NCI-H82 treated with DMSO at 0.1 percent for 48 hours (cell line): ENCODE results near the gene ULK1.
"Not testable (repeated sequence)": the region's sequence is repeated elsewhere in the genome, so short reads cannot be mapped to it uniquely, and the experiment has no call there.

Experiments used
- DNase-seq: peaks from one replicate; lab custom pipeline; 2025; ENCODE audit not compliant: unreplicated experiment; lab: John Stamatoyannopoulos, UW

ULK1 gene

DNA sequence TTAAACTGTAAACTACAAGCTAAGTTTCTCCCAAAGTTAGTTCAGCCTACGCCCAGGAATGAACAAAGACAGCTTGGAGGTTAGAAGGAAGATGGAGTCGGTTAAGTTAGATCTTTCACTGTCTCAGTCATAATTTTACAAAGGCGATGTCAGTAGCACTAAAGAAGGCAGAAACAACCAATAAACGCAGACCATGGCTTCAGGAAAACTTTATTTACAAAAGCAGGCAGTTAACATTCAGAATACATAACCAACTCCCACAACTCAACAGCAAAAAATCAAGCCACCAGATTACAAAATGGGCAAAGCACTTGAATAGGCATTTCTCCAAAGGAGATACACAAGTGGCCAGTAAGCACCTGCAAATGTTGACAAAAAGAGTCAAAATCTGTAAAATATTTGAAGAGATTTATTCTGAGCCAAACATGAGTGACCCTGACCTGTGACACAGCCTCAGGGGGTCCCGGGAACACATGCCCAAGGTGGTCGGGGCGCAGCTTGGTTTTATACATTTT lies 8.8 kb upstream of the ULK1 start:
- DNase-seq, result no peak

DNA sequence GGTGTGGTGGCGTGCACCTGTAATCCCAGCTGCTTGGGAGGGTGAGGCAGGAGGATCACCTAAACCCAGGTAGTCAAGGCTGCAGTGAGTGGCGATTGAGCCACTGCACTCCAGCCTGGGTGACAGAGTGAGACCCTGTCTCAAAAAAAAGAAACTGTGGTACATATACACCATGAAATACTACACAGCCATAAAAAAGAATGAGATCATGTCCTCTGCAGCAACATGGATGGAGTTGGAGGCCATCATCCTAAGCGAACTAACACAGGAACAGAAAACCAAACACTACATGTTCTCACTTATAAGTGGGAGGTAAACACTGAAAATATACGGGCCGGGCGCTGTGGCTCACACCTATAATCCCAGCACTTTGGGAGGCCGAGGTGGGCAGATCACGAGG lies 2.7 kb upstream of the ULK1 start:
- DNase-seq, result not testable (repeated sequence)

DNA sequence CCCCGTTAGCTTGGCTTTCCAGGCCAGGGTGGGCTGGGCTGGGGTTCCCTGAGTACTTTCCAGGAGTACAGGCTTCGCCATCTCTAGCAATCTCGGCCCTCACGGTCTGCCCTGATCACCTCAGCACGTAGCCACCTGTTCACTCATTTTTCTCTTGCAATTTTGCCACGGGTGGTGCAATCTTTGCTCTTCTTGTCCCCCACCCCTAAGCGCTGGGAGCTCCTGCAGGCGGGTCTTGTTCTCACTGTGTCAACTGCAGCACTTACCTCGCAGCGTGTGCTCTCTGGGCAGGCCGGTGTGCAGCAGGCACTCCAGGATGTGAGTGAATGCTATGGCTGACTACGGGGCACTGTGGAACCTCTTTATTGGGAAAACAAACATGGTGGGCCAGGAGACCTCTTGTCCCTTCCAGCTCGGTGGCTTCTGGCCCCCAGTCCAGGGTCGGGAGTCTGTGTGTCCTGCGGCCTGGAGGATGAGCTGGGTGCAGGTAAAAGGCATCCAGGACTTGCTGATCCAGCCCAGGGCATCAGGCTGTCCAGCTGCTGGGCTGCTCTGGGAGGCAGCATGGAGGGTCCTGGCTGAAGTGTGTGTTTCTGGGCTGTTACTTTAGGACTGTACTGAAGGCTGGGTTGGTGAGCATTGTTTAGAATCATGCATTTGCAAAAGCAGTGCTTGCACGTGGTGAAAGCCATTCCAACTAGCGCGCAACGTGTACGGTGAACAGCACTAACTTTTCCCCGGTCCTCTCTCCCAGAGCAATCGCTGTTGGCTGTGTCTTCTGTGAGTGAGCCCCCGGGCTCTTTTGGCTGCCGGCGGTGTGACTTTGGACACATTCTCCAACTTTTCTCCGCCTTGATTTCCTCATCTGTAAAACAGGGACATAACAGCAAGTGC lies 1.5 kb upstream of the ULK1 start:
- DNase-seq, result no peak

DNA sequence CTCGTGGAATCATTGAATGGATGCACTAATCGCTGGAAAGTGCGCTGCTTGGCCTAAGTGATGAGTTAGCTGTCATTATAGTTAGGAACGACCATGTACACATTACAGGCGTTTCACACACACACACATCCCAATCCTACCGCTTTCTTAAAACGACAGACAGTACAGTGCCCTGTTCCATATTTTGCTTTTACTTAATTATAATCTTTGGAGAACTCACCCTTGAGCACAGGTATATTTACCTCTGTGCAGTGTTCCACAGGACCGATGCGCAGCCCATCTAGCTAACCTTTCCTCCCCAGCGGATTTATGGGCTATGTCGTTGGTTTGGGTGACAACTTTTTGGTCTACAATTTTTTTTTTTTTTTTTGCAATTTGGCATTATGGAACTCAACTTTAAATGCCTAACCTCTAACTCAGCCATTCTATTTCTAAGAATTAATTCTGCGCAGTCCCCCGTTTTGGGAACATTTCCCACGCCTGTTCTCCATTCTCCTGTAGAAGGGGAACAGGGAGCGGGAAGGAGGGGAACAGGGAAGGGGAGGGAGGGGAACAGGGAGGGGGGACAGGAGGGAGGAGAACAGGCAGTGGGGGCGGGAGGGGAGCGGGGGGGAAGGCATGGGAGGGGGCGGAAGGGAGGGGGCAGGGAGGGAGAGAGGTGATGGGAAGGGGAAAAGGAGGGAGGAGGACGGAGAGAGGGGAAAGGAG lies 663 bp upstream of the ULK1 start:
- DNase-seq, result no peak

DNA sequence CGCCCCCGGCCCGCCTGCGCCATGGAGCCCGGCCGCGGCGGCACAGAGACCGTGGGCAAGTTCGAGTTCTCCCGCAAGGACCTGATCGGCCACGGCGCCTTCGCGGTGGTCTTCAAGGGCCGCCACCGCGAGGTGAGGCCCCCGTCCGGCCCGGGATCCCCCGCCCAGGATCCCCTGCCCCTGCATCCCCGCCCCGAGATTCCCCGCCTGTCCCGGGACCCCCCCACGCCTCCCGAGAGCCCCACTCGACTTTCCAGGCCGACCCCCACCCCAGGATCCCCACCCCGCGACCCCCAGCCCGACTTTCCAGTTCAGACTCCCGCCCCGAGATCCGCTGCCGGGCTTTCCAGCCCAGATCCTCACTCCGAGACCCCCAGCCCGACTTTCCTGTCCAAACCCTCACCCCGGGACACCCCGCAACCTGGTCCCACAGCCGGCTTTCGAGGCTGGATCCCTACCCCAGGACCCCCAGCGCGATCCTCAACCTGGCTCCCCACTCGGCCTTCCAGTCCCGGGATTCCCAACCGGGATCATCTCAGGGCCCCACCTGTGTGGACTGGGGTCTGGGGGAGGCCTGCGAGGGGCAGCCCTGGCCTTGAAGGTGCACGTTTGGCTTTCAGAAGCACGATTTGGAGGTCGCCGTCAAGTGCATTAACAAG lies 688 bp downstream of the ULK1 start:
- DNase-seq, result no peak

DNA sequence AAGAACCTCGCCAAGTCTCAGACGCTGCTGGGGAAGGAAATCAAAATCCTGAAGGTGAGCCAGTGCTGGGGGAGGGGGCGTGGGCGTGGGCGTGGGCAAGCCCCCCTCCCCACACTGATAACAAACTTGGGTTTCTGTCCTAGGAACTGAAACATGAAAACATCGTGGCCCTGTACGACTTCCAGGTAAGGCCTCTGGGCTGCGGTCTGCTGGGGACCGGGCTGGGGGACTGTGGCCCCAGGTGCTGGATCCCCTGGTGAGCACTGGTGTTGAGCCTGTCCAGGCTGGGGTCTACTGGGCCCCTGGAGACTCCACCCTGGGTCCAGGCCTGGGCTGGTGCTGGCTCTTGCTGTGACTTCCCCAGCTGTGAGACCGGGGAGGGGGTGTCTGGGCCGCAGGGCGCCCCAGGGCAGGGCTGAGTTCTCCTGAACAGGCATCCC lies 1.2 kb downstream of the ULK1 start:
- DNase-seq, result no peak

DNA sequence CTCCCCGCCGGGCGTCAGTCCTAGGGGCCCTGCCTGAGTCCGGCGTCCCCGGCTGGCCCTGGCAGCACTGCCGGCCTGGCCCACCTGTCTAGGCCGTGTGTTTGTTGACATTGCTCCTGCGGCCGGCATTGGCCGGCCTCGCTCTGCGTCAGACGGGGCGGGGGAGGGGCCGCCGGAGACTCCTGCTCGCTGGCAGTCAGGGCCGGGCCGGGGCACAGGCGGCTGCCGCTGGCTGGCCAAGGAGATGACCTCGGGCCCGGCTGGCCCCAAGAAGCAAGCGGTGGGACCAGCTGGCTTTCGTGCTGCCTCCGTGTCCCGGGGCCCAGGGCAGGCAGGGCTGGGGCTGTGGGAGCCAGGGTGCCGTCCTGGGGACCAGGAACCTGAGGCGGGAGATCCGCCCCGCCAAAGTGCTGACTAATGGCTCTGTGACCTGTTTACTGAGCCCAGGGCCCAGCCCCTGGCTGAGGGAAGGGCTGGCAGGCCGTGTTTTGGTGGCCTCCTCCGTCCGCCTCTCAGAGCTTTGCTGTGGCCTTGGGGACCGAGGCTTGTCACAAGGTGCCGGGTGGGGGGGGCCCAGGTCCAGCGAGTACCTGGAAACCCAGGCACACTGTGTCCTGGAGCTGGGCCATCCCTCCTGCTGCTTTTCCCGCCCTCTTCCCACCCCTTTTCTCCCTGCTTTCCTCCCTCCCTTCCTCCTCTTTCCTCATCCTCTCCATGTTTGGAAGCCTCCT lies 1.8 kb downstream of the ULK1 start:
- peak; percentile 19 for DNase-seq

DNA sequence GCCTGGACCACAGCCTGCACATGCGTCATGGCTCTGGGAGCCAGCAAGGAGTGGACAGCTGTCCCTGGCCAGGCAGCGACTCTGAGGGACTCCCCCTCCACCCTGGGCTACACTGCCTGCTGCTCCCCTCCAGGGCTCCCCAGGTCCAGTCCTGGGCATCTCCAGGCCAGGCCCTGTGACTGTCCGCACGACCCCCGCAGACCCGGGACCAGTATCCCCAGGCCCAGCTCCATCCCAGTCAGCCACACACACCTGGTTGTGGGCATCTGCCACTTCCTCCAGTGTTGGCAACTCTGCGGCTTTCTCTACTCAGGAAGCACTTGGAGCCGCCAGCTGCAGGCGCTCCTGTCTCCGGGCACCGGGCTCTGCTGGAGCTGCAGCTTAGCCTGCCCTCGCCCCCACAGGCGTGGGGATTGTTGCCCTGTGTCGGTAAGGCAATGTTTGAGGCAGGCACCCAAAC lies 2.4 kb downstream of the ULK1 start:
- DNase-seq, result no peak

DNA sequence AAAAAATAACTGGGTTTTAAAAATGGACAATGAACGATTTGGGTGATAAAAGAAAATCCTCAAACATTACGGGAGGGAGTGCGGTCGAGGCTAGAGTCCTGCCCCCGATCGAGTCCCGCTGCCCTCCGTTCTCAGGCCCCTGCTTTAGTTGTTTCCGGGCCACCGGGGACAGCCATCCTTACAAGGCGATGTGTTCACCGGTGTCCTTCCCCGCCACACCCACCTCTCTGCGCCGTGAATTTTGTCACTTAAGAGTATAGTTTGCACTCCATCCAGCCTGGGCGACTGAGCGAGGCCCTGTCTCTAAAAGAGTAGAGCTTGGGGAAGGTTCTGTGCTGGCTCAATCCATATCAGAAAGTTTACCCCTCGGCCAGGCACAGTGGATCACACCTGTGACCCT lies 2.9 kb downstream of the ULK1 start:
- DNase-seq, result no peak

DNA sequence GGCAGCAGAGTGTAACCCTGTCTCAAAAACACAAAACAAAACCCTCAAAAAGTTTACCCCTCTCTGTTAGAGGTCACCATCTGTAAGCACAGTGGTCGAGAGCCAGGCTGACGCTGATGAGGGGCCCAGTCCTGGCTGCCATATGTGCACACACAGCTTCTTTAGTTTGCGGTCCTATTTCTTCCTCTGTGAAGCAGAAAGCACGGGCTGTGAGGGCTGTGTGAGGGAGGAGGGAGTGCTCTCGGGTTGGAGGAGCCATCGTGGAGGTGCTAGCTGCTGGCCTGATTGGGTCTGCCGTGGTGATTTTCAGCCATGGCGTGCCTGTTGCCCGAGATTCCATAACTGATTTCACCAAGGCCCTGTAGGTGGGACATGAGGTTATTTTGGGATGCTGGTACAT lies 3.5 kb downstream of the ULK1 start:
- no peak for DNase-seq

DNA sequence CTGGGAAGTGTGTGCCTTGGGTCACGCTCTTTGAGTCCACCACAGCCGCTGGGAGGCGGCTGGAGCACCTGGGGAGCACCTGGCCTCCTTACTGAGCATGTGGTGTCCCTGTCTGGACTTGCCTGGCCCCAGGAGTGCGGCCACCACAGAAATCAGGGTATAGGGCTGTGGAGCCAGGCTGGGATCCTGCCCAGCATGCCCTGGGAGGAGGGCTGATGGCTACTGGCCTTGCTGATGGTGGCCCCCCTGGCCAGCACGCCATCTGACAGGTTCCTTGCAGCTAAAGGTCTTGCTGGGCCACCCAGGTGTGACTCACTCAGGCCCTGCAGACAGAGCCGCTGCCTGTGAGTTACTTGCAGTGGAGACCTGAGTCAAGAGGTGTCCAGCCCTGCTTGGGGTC lies 6.0 kb downstream of the ULK1 start:
- no peak for DNase-seq

DNA sequence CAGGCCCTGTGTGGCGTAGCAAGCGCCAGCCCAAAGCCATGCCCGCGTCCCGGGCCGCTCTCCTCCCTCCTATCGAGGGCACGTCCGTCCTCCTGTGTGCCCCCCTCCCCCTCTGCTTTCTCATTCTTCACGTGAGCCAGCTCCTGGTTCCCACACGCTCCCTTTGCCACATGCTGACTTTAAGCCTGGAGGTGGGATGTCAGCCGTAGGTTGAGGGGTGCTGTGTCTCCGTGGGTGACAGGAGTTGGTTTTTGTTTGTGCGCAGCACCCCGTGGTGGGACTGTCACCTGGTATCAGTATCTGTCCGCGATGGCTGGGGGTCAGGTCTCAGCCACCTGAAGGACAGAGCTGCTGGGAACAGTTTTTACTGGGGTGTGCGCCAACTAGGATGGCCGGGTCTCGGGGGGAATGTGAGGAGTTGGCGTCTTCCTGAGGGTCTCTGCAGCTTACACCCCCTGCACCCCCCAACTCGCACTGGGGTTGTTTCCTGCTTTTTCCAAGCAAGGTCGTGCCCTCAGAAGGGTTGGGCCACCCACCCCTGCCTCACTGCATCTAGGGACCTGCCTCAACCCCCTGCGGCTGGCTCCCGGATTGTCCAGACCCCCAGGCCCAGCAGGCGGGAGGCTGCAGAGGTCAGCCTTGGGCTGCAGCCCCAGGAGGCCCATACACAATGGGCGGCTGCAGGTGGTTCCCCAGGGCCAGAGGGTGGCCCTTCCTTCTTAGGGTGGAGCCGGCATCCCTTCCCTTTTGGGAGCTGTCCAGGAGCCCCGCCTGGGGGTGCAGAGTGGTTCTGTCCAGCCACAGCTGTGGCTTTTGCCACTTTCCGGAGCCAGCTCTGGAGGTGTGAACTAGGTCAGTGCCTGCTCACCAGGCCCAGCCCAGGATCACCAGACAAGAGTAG lies 7.3 kb downstream of the ULK1 start:
- DNase-seq, result no peak

DNA sequence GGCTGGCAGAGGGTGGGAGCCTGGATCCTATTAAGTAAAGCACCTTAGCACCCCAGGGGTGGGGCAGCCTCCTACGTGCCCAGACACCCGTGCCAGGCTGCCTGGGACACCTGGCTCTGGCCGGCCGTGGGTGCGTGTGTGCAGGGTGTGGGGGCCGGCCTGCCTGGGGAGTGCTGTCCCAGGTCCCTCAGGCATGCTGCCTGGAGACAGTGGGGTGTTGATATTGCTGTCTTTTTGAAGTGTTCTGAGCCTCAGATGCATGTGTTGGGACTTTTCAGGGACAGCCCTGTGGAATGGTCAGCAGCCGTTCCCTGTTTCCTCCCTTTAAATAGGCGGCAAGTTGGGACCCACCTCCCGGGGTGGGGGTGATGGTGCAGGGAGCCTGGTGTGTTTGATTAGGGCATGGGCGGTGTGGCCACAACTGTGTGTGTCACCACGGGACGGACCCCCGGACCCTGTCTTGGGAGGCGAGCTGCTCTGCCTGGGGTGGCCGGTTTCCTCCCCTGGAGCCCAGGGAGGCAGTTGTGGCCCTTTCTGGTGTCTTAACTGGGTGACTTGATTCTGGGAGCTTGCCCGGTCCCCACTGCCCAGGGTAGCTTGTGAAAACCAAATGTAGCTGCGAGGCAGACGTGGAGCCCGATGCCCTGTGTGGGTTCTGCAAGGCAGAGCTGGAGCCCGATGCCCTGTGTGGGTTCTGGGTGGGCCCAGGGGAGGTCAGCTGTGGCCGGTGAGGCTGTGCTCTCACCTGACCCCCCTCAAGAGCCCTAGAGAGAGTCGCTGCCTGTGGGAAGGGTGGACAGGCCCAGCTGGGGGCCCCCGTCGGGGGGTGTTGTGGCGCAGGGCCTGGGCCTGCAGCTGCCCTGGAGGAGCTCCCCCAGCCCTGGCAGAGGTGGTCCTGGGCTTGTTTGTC lies 8.2 kb downstream of the ULK1 start:
- DNase-seq, result no peak

DNA sequence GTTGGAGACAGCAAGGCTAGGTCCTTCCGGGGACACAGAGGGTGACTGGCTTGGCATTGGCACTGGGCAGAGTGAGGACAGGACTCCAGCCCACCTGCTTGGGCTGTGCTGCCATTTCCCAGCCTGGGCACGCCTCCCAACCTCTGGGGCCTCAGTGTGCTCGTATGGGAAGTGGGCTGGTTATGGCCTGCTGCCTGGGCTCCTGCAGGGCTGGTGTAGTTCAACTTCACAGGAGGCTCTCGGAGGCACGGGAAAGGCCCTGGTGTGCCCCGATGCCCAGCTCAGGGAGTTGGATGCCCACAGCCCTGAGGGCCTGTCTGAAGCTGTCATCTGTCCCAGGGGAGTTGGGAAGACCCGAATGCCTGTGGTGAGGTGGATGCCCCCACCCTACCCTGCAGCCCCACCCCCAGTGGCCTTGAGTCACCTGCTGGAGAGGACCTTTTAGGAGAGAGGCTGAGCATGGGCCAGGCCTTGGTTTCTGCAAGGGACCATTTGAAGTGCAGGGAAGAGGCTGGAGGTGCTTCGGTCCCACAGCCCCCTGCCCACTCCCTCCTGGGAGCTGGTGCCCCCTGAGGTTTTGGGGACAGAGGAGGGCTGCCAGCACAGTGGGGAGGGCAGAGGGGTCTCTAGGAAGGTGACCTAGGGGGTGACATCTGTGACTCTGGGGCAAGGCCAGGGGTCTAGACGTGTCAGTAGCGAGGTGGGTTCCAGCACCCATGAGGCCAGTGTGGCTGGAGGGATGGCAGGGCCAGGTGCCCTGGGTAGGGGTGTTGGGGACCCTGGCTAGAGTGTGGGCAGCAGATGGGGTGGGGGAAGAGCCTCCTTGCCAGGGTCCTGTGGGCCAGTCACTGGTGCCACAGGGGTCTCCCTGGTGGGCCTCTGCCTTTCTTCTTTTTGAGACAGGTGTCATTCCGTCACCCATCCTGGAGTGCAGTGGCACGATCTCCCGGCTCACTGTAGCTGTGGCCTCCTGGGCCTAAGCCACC lies 9.1 kb downstream of the ULK1 start:
- DNase-seq, result no peak

DNA sequence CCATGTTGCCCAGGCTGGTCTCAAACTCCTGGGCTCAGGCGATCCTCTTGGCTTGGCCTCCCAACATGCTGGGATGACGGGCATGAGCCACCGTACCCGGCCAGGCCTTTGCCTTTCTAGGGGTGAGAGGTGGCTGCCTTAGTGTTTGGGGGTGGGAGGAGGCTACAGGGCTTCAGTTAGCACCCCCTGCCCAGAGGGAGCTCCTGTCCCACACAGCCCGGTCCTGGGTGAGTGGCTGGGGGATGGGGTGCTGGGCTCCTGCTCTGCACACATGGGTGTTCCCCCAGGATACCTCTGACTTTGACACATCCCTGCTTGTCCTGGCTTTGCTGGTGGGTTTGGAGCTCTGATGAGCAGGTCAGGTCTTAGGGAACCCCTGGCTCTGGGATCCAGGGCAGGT lies 9.9 kb downstream of the ULK1 start:
- DNase-seq, result no peak

DNA sequence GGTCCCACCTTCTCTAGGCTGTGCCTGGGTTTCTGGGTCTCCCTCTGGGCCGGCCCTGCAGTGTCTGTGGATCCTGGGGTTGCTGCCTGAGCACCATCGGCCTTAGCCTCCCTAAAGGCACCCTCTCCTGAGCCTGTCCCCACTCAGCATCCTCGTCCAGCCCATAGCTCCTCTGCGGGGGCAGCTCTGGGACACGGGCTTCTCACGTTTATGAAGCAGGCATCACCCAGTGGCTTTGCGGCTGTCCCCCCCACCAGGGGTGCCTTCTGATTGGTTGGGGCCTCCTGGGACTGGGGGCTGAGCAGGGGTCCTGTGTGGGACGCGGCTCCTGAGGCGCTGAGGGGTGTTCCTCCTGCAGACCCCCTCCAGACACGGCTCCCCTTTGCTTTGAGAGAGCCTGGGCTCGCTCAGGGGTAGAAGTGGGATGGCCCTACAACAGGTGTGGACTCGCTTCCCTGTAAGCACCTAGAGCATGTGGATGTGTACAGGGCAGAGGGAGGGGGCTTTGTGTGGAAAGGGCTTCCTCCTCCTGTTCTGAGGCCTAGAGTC lies 10.7 kb downstream of the ULK1 start:
- no peak for DNase-seq

DNA sequence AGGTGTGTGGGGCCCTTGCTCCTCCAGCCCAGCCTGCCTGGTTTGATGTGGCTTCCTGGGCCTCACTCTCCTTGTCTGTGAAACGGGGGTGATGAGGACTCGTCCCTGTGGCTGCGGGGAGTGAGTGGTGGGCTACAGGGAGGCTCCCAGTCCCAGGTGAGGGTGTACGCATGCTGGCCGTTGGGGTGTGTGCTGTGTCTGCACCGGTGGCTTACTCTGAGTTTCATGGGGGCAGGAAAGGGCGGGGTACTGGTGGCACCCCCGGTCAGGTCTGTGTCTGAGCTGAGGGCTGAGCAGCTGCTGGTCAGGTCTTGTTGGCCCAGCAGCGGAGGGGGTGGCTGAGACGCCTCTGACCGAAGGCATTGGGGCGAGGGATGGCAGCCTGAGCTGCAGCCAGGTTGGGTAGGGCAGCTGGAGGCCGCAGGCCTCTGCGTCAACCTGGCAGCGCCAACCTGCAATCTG lies 11.2 kb downstream of the ULK1 start:
- DNase-seq, result no peak
